RCC 7860 (cell line): ENCODE measurements around the gene TNRC18.
A peak's percentile ranks its signal among the peaks of the same experiment; 100 is the strongest.
"Not testable (repeated sequence)": the region's sequence is repeated elsewhere in the genome, so short reads cannot be mapped to it uniquely, and the experiment has no call there.

Experiments
- DNase-seq: peaks from one replicate; pipeline ENCODE4 v3.0.0-alpha.2; 2015; ENCODE audit warnings: low spot score
- FAIRE-seq: peaks from 2 replicates; lab custom pipeline; 2012; peaks lifted over from hg19 to GRCh38; lab: Jason Lieb, UNC

Gene TNRC18

GRCh38 chr7:5323800-5324781 is 99.5 kb downstream of the TNRC18 start:
- not testable (repeated sequence) for DNase-seq, FAIRE-seq

GRCh38 chr7:5322621-5323410 is 100.8 kb downstream of the TNRC18 start:
- FAIRE-seq (no peak), DNase-seq (no peak)

- no peak for DNase-seq
- no peak for FAIRE-seq
These were observed 102.7 kb downstream of the TNRC18 start for GRCh38 chr7:5320802-5321396.

GRCh38 chr7:5320391-5320790 is 103.2 kb downstream of the TNRC18 start:
- DNase-seq (no peak), FAIRE-seq (no peak)

- not testable (repeated sequence) for FAIRE-seq
These were observed 105.0 kb downstream of the TNRC18 start for GRCh38 chr7:5318613-5319012.

GRCh38 chr7:5315761-5316160 is 107.9 kb downstream of the TNRC18 start:
- DNase-seq (no peak), FAIRE-seq (no peak)

More at GRCh38 chr7:5318613-5319012, 105.0 kb downstream of the TNRC18 start:
- DNase-seq: not testable (repeated sequence)

- DNase-seq (no peak), FAIRE-seq (no peak)
These were observed 108.8 kb downstream of the TNRC18 start for GRCh38 chr7:5314864-5315263.

GRCh38 chr7:5313076-5313885 is 110.4 kb downstream of the TNRC18 start:
- FAIRE-seq: not testable (repeated sequence)

GRCh38 chr7:5312276-5313070 is 111.2 kb downstream of the TNRC18 start:
- not testable (repeated sequence) for FAIRE-seq, DNase-seq

More at GRCh38 chr7:5313076-5313885, 110.4 kb downstream of the TNRC18 start:
- not testable (repeated sequence) for DNase-seq

- DNase-seq: no peak
- no peak for FAIRE-seq
These were observed 112.7 kb downstream of the TNRC18 start for GRCh38 chr7:5310822-5311405.

- no peak for FAIRE-seq
- DNase-seq: no peak
These were observed 114.5 kb downstream of the TNRC18 start for GRCh38 chr7:5309146-5309545.

GRCh38 chr7:5307221-5308142 is 116.2 kb downstream of the TNRC18 start:
- FAIRE-seq: peak; percentile 28
- DNase-seq: not testable (repeated sequence)

- FAIRE-seq, DNase-seq: not testable (repeated sequence)
These were observed 118.6 kb downstream of the TNRC18 start for GRCh38 chr7:5305050-5305449.

GRCh38 chr7:5303591-5304505 is 119.8 kb downstream of the TNRC18 start:
- DNase-seq: no peak
- no peak for FAIRE-seq

- no peak for FAIRE-seq
These were observed 120.6 kb downstream of the TNRC18 start for GRCh38 chr7:5303061-5303460.

GRCh38 chr7:5302577-5302976 is 121.1 kb downstream of the TNRC18 start:
- no peak for FAIRE-seq

More at GRCh38 chr7:5303061-5303460, 120.6 kb downstream of the TNRC18 start:
- DNase-seq: no peak

GRCh38 chr7:5300366-5300765 is 123.3 kb downstream of the TNRC18 start:
- FAIRE-seq (no peak), DNase-seq (no peak)

More at GRCh38 chr7:5302577-5302976, 121.1 kb downstream of the TNRC18 start:
- DNase-seq: no peak
